Neural progenitor cell (in vitro differentiated cells): ENCODE results near the gene SH3GL1.

Experiments used
- CTCF ChIP-seq: fragments of 200-600 bp; sonication (generic); IDR thresholded peaks from 2 replicates; pipeline ENCODE4 v1.5.1; 2017; ENCODE audit warnings: antibody characterized with exemption, mild to moderate bottlenecking
- EZH2 ChIP-seq: fragments of 200-600 bp; sonication (generic); IDR thresholded peaks from 2 replicates; pipeline ENCODE4 v1.6.1; 2017; ENCODE audit warnings: antibody characterized with exemption, mild to moderate bottlenecking, moderate library complexity
- EZH2phosphoT487 ChIP-seq: fragments of 200-600 bp; sonication (generic); IDR thresholded peaks from 2 replicates; pipeline ENCODE4 v1.6.1; 2017; ENCODE audit warnings: antibody characterized with exemption

- no peak for TF ChIP-seq CTCF
- TF ChIP-seq EZH2, result no peak
- TF ChIP-seq EZH2phosphoT487, result no peak
Measured at GRCh38 chr19:4328243-4328990, 71.9 kb downstream of the SH3GL1 start.
